Effector memory CD4-positive, alpha-beta T cell (primary cell): ENCODE measurements around the gene PDE4D.
"Not testable (repeated sequence)": the region's sequence is repeated elsewhere in the genome, so short reads cannot be mapped to it uniquely, and the experiment has no call there.

ENCODE experiments used
- DNase-seq, 3 donors: peaks; one replicate each; pipeline ENCODE4 v3.0.0-alpha.2; 2020
- H3K27ac ChIP-seq: 2 replicates; pipeline ENCODE4 v1.7.0; 2013; ENCODE audit warnings: mild to moderate bottlenecking, low read length, moderate library complexity; ENCODE audit not compliant: insufficient read depth, poor library complexity, severe bottlenecking
- H3K27me3 ChIP-seq: replicated peaks from 2 replicates; pipeline ENCODE4 v1.7.0; 2013; ENCODE audit warnings: mild to moderate bottlenecking, low read length; ENCODE audit not compliant: insufficient read depth, control insufficient read depth, poor library complexity, severe bottlenecking
- H3K36me3 ChIP-seq: 2 replicates; pipeline ENCODE4 v1.7.0; 2013; ENCODE audit warnings: mild to moderate bottlenecking, low read length, moderate library complexity; ENCODE audit not compliant: control insufficient read depth, insufficient read depth
- H3K4me1 ChIP-seq: 2 replicates; pipeline ENCODE4 v1.7.0; 2013; ENCODE audit warnings: low read length, mild to moderate bottlenecking; ENCODE audit not compliant: control insufficient read depth, insufficient read depth, poor library complexity, severe bottlenecking
- H3K4me3 ChIP-seq: 2 replicates; pipeline ENCODE4 v1.7.0; 2013; ENCODE audit warnings: low read length, low read depth, mild to moderate bottlenecking; ENCODE audit not compliant: insufficient read depth, poor library complexity, severe bottlenecking
- H3K9me3 ChIP-seq: 2 replicates; pipeline ENCODE4 v1.7.0; 2013; ENCODE audit warnings: mild to moderate bottlenecking, low read length, moderate library complexity; ENCODE audit not compliant: control insufficient read depth

The PDE4D gene

GRCh38 chr5:59790776-59791475, 102.6 kb downstream of the PDE4D start:
- Histone ChIP-seq H3K36me3 (no peaks in the 10 kb centered on the region), H3K27ac (no peak overlapping the region), H3K27me3 (no peaks in the 10 kb centered on the region), H3K9me3 (no peaks in the 10 kb centered on the region), H3K4me3 (no peak overlapping the region), H3K4me1 (no peaks in the 10 kb centered on the region)
- DNase-seq = no peak

GRCh38 chr5:59790376-59790775, 103.2 kb downstream of the PDE4D start:
- no peak for DNase-seq
- Histone ChIP-seq H3K4me3 (no peak overlapping the region), H3K4me1 (no peaks in the 10 kb centered on the region), H3K36me3 (no peaks in the 10 kb centered on the region), H3K27me3 (no peaks in the 10 kb centered on the region), H3K27ac (no peak overlapping the region), H3K9me3 (no peaks in the 10 kb centered on the region)

- Histone ChIP-seq H3K27ac (no peak overlapping the region), H3K9me3 (no peaks in the 10 kb centered on the region), H3K4me3 (no peak overlapping the region), H3K36me3 (no peaks in the 10 kb centered on the region), H3K27me3 (no peaks in the 10 kb centered on the region), H3K4me1 (no peaks in the 10 kb centered on the region)
- DNase-seq = no peak
Observed at GRCh38 chr5:59789894-59790293, 103.6 kb downstream of the PDE4D start.

DNA sequence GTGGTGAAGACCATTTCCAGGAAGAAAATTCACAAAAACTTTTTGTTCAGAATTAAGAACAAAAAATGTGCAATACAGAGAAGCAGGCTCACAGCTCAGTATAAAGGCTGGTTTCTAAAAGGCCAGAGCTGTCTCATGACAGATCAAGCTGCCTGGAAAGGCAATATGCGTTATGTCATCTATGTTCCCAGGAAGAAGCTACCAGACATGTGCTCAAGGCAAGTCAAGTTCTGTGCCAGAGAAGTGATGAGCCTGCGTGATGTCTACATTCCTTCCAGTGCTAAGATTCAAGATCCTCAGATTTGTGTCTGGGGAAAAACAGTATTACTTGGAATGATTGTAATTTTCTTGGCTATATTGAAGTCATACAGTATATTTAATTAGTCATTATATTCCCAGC, 104.3 kb downstream of the PDE4D start:
- no peaks in the 10 kb centered on the region for H3K36me3 ChIP-seq
- H3K9me3 ChIP-seq = no peaks in the 10 kb centered on the region
- no peak overlapping the region for H3K4me3 ChIP-seq
- no peaks in the 10 kb centered on the region for H3K4me1 ChIP-seq
- DNase-seq = no peak
- H3K27ac ChIP-seq = no peak overlapping the region
- H3K27me3 ChIP-seq = no peaks in the 10 kb centered on the region

GRCh38 chr5:59786334-59786805, 107.2 kb downstream of the PDE4D start:
- H3K27ac ChIP-seq = no peak overlapping the region
- H3K9me3 ChIP-seq = no peaks in the 10 kb centered on the region
- no peaks in the 10 kb centered on the region for H3K36me3 ChIP-seq
- no peaks in the 10 kb centered on the region for H3K4me1 ChIP-seq
- no peak for DNase-seq
- H3K27me3 ChIP-seq = no peaks in the 10 kb centered on the region
- H3K4me3 ChIP-seq = no peak overlapping the region

DNA sequence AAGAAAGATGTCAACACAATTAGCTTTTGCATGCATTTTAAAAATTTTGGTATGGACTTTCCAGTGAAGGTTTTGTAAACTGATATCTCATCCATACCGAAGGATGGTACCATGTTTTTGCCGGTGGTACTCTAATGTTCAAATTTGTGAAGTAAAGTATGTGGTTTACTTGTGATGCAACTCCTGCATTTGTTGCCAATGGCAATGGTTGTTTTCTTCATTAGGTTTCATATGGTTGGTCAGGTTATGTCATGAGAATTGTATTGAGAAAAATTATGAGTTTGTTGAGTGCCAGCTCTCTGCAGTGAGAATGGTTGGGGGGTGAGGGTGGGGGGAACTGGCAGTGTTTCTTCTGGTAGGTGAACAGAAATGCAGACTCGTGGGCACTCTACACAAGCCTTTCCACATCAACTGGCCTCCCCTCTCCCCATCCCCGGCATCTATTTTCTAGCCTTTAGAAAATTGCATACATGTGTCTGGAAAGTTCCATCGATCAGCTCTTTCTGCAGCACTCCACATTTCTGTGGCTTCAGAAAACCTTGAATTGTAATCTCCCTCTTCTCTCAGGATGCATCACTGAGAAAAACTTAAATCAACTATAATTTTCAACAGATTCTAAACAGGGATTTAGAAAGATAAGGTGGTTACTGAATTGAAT, 107.7 kb downstream of the PDE4D start:
- DNase-seq = no peak
- H3K36me3 ChIP-seq = no peaks in the 10 kb centered on the region
- H3K4me1 ChIP-seq = no peaks in the 10 kb centered on the region
- no peak overlapping the region for H3K27ac ChIP-seq
- no peak overlapping the region for H3K4me3 ChIP-seq
- no peaks in the 10 kb centered on the region for H3K27me3 ChIP-seq
- no peaks in the 10 kb centered on the region for H3K9me3 ChIP-seq

GRCh38 chr5:59784708-59785107, 108.8 kb downstream of the PDE4D start:
- H3K36me3 ChIP-seq, H3K4me3 ChIP-seq, H3K9me3 ChIP-seq, DNase-seq, H3K27me3 ChIP-seq, H3K4me1 ChIP-seq, H3K27ac ChIP-seq: not testable (repeated sequence)

DNA sequence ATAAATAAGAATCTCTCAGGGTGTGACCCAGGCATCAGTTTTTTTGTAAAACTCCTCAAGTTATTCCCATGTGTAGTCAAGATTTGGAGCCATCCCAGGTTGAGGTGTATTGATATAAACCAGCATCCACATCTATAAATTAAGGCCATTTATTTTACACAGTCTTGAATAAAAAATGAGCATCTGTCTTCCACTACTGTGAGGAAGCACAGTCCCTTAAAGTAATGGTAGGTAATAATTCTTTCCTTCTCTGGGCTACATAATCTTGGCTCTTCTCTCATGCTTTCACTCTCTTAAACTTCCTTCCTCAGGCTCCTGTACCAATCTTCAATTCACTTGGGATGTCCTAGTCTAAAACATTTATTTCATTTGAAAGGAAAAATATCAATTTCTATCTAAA, 110.3 kb downstream of the PDE4D start:
- Histone ChIP-seq H3K9me3 (no peaks in the 10 kb centered on the region), H3K4me1 (no peaks in the 10 kb centered on the region), H3K36me3 (no peaks in the 10 kb centered on the region), H3K4me3 (no peak overlapping the region), H3K27ac (no peak overlapping the region), H3K27me3 (no peaks in the 10 kb centered on the region)
- no peak for DNase-seq

GRCh38 chr5:59782856-59783255, 110.7 kb downstream of the PDE4D start:
- no peak overlapping the region for H3K27ac ChIP-seq
- no peaks in the 10 kb centered on the region for H3K27me3 ChIP-seq
- DNase-seq = no peak
- H3K4me3 ChIP-seq = no peak overlapping the region
- H3K4me1 ChIP-seq = no peaks in the 10 kb centered on the region
- no peaks in the 10 kb centered on the region for H3K36me3 ChIP-seq
- H3K9me3 ChIP-seq = no peaks in the 10 kb centered on the region

DNA sequence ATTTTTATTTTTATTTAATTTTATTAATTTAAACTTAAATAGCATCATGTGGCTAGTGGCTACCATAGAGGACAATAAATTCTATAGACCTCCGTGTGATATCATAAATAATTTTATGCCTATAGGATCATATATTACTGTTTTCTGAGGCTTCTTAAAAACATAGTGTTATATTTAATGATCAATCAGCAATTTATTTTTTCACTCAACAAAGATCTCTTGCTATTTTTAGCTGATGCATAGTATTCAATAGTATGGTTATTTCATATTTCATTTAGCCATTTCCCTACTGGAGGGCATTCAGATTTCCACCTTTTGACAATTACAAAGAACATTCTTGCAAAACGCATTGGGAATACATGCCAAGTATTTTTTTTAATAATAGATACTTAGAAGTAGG, 114.1 kb downstream of the PDE4D start:
- no peaks in the 10 kb centered on the region for H3K4me1 ChIP-seq
- H3K27me3 ChIP-seq = no peaks in the 10 kb centered on the region
- no peak for DNase-seq
- H3K9me3 ChIP-seq = no peaks in the 10 kb centered on the region
- no peak overlapping the region for H3K27ac ChIP-seq
- H3K4me3 ChIP-seq = no peak overlapping the region
- H3K36me3 ChIP-seq = no peaks in the 10 kb centered on the region
